Measurements from ENCODE around the gene MAF. TPM values are rescaled to one million over a fixed set of nuclear protein-coding genes. Genes with fewer than 3 reads are reported as not detected.

Gene MAF
- total and polyA plus RNA-seq, 9 of the 15 experiments (the other 6 are each of a cell fraction or from before 2014, with no cell fraction given) = 0.01 to 0.18 TPM; not detected in 7

GRCh38 chr16:79589601-79590102, 10.9 kb downstream of the MAF start (continued):
- TF ChIP-seq ZNF609 (CRISPR knock-in tag; IDR thresholded peaks at IDR 0.05; ENCODE audit: borderline replicate concordance) = no peak
- no peak for TF ChIP-seq ZNF311 (CRISPR knock-in tag; IDR thresholded peaks at IDR 0.05)
- no peak for TF ChIP-seq NFE2L1 (tag; IDR thresholded peaks at IDR 0.05; ENCODE audit: borderline replicate concordance, low read depth)
- TF ChIP-seq CEBPG (CRISPR knock-in tag; IDR thresholded peaks at IDR 0.05) = no peak
- TF ChIP-seq CEBPG (tag; conservative IDR thresholded peaks at IDR 0.05 in 1 of 2, IDR thresholded peaks at IDR 0.05 in 1 of 2) = no peak
- TF ChIP-seq RNF219 (CRISPR knock-in tag; IDR thresholded peaks at IDR 0.05) = no peak
- TF ChIP-seq RFX7 (CRISPR knock-in tag; IDR thresholded peaks at IDR 0.05) = no peak
- TF ChIP-seq MNT (conservative IDR thresholded peaks at IDR 0.05) = no peak
